D721Med (cell line): ENCODE results near the gene CEMIP.

Source experiments
- DNase-seq: peaks from one replicate; pipeline ENCODE4 v3.0.0; 2011; ENCODE audit warnings: low spot score; ENCODE audit not compliant: insufficient read length
- FAIRE-seq: peaks from 2 replicates; lab custom pipeline; 2011; peaks lifted over from hg19 to GRCh38; lab: Jason Lieb, UNC
- TF ChIP-seq, protein P1 (sequence below): IDR thresholded peaks from 2 replicates; pipeline ENCODE4 v1.5.1; 2012; ENCODE audit warnings: mild to moderate bottlenecking, control low read depth; ENCODE audit not compliant: insufficient read depth; ENCODE audit errors: missing control alignments

CEMIP gene

DNA sequence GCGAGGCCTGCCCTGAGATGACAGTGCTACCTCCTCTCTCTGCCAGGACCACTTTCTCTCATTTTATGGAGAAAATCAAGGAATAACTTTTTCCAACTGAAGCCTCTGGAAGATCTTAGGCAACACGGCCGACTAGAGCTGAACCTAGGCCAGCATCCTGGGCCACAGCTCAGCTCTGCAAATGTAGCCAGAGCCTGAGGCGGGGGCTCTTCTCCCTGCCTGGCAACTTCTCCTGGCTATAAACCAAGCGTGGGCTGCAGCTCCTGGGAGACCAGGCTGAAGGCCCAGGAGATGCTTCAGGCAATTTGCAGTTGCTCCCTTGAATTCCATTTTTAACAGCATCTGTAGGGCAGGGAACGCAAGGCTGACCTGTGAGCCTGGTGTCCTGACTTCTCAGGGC is 74.9 kb downstream of the CEMIP start:
- TF ChIP-seq, protein P1, sequence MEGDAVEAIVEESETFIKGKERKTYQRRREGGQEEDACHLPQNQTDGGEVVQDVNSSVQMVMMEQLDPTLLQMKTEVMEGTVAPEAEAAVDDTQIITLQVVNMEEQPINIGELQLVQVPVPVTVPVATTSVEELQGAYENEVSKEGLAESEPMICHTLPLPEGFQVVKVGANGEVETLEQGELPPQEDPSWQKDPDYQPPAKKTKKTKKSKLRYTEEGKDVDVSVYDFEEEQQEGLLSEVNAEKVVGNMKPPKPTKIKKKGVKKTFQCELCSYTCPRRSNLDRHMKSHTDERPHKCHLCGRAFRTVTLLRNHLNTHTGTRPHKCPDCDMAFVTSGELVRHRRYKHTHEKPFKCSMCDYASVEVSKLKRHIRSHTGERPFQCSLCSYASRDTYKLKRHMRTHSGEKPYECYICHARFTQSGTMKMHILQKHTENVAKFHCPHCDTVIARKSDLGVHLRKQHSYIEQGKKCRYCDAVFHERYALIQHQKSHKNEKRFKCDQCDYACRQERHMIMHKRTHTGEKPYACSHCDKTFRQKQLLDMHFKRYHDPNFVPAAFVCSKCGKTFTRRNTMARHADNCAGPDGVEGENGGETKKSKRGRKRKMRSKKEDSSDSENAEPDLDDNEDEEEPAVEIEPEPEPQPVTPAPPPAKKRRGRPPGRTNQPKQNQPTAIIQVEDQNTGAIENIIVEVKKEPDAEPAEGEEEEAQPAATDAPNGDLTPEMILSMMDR = no peak
- DNase-seq = no peak
- no peak for FAIRE-seq

DNA sequence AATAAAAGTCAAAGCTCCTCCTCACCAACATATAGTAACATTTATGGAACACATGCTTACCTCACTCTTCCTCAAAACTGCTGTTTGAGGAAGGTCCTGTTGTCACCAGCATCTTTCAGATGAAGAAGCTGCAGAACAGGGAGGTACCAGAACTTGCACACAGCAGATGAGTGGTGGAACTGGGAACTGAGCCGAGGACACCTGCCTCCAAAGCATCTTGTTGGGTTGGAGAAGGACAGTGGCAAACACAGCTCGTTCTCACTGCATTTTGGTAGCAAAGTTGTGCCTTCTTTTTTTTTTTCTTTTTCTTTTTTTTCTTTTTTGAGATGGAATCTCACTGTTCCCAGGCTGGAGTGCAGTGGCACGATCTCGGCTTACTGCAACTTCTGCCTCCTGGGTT is 76.0 kb downstream of the CEMIP start:
- no peak for FAIRE-seq
- DNase-seq = no peak
- TF ChIP-seq, protein P1 = no peak

DNA sequence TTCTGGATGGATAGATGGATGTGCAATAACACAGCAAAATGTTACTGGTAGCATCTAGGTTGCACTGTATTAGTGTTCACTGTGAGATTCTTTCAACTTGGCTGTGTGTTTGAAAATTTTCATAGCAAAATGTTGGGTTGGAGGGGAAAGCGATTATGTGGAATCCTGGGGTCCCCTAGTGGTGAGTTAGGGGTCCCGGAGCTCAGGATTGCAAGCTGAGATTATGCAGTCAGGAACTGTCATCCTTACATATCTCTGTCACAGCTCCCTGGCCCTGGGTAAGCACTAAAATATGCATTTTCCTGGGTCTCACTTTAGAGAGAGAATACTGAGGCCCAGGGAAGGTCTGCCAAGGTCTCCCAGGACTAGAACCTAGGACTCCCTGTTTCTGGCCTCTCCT is 77.2 kb downstream of the CEMIP start:
- TF ChIP-seq, protein P1 = peak; percentile 14
- DNase-seq (no peak), FAIRE-seq (no peak)

DNA sequence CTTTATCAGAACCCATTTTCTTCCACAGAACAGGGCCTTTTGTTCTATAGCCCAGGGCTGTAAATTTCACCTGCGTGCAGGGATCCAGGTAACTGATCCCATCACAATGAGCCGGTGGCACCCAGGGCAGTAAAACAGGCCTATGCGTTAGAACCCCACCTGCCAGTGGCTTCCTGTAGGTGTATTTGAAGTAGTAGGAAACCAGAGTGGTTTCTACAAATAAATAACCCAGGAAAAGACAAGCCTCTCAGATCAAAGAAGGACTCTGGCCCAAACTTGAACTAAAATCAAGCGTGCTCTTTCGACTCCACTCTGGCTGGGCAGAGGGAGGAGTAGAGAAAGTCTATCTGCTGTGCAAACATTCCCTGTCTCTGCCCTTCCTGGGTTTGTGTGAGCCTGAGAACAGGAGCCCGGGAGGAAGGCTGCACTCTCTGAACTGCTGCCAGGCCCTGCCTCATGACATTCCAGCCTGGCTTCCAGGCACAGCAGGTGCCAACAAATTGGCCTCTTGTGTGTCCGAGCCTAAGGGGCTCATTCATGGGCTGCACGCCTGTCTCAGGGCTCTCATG is 77.7 kb downstream of the CEMIP start:
- TF ChIP-seq, protein P1 = no peak
- DNase-seq (no peak), FAIRE-seq (no peak)

DNA sequence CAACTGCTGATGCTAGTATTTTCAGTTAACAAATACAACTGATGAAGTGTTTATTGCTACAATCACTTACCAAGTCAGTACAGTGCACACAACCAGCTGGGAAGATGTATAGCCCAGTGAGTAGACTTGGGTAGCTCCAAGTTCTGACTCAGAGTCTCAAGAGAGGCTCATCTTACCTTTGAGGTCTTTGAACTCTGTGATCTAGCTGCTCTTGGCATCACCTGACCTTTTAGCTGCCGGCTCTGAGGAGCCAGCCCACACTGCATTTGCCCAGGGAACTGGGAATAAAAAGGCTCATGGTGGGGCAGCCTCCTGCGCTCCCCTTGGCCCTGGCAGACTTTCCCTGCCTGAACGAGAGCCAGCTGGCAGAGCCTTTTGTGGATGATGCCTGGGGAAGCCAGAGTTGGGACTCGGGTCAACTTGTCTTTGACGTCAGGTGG is 82.6 kb downstream of the CEMIP start:
- DNase-seq (no peak), FAIRE-seq (no peak)

DNA sequence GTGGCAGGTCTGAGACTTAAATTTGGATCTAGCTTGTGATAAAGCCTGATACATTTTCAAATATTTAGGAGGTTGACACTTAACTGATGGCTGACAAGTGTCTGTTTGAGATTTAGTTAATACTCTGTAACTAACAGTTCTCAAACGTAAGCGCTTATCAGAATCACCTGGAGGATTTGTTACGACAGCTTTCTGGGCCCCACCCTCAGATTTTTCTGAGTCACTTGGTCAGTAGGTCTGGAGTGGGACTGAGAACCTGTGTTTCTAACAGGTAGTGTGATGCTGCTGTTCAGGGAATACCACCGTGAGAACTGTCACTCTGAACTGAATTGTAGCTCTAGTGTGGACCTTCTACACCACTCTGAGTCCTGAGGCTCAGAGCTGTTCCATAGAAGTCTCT is 85.5 kb downstream of the CEMIP start:
- FAIRE-seq (no peak), DNase-seq (no peak)
- TF ChIP-seq, protein P1 = no peak

More for the DNA sequence above, 82.6 kb downstream of the CEMIP start:
- TF ChIP-seq, protein P1 = no peak

DNA sequence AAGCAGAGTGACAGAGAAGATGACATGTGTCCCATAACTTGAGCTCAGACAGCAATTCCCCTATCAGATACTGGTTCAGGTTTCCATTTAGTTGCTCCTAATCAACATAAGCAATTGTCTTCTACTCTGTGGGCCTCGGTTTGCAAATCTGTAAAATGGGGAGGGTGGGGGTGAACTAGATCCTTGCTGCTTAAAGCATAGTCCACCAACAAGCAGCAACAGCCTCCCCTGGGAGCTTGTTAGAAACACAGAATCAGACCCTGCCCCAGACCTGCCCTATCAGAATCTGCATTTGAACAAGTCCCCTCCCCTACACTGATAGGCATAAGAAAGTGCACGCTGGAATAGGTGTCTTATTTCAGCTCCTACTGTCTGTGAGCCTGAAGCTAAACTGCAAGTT is 87.8 kb downstream of the CEMIP start:
- DNase-seq (no peak), FAIRE-seq (no peak)
- TF ChIP-seq, protein P1 = no peak
